ACC112 (cell line): ENCODE results near the gene CLRN3.

Experiments
- H2AFZ ChIP-seq: fragments of 200-600 bp; sonication (generic); one replicate; pipeline ENCODE4 v1.6.0; 2017; ENCODE audit warnings: antibody characterized with exemption, low read length; ENCODE audit not compliant: unreplicated experiment
- H3K27ac ChIP-seq: fragments of 200-600 bp; sonication (generic); 2 replicates; pipeline ENCODE4 v1.5.1; 2014; ENCODE audit warnings: low read depth, mild to moderate bottlenecking, antibody characterized with exemption, low read length, moderate library complexity
- H3K27me3 ChIP-seq: fragments of 200-600 bp; sonication (generic); 2 replicates; pipeline ENCODE4 v1.6.1; 2014; ENCODE audit warnings: mild to moderate bottlenecking, antibody characterized with exemption, low read length, moderate library complexity, mixed read lengths; ENCODE audit not compliant: insufficient read depth
- H3K36me3 ChIP-seq: fragments of 200-600 bp; sonication (generic); 2 replicates; pipeline ENCODE4 v1.6.1; 2016; ENCODE audit warnings: mild to moderate bottlenecking, antibody characterized with exemption, low read length, moderate library complexity, mixed read lengths; ENCODE audit not compliant: insufficient read depth
- H3K4me1 ChIP-seq: fragments of 200-600 bp; sonication (generic); one replicate; pipeline ENCODE4 v1.6.1; 2016; ENCODE audit warnings: low read length, mixed read lengths; ENCODE audit not compliant: insufficient read depth, unreplicated experiment, control insufficient read depth
- H3K4me3 ChIP-seq: fragments of 200-600 bp; sonication (generic); 2 replicates; pipeline ENCODE4 v1.5.1; 2014; ENCODE audit warnings: mild to moderate bottlenecking, low read depth, low read length
- H3K79me2 ChIP-seq: fragments of 200-600 bp; sonication (generic); one replicate; pipeline ENCODE4 v1.6.0; 2016; ENCODE audit warnings: low read length; ENCODE audit not compliant: control insufficient read depth, unreplicated experiment, insufficient read depth

Gene CLRN3

GRCh38 chr10:127882801-127883459 is 9.8 kb downstream of the CLRN3 start:
- Histone ChIP-seq H3K4me3 (no peak overlapping the region), H3K79me2 (no peaks in the 10 kb centered on the region), H3K36me3 (no peaks in the 10 kb centered on the region), H2AFZ (no peak overlapping the region), H3K27ac (no peak overlapping the region), H3K4me1 (no peaks in the 10 kb centered on the region), H3K27me3 (peaks cover 3% of the 10 kb centered on the region; the same call in 1 of the 2 replicates)

DNA sequence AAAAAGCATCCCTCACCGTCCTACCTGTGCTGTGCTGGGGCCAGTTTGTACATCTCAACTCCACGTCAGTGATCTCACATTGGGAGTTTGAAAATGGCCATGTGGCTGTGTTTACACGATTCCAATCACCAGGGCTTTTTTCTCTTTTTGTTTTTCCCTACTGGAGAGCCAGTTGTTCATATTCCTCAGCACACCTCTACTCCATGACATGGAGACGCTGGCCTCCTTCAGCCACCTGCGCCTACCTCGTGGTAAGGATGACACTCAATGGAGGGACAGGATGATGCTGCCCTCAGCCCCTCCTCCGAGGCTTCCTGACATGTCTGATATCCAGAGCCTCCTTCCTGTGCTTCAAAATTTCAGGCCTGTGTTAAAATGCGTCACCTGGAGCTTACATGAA is 10.3 kb downstream of the CLRN3 start:
- Histone ChIP-seq H3K4me3 (no peak overlapping the region), H3K79me2 (no peaks in the 10 kb centered on the region), H3K27me3 (peaks cover 3% of the 10 kb centered on the region; the same call in 1 of the 2 replicates), H3K4me1 (no peaks in the 10 kb centered on the region), H3K36me3 (no peaks in the 10 kb centered on the region), H3K27ac (no peak overlapping the region), H2AFZ (no peak overlapping the region)

DNA sequence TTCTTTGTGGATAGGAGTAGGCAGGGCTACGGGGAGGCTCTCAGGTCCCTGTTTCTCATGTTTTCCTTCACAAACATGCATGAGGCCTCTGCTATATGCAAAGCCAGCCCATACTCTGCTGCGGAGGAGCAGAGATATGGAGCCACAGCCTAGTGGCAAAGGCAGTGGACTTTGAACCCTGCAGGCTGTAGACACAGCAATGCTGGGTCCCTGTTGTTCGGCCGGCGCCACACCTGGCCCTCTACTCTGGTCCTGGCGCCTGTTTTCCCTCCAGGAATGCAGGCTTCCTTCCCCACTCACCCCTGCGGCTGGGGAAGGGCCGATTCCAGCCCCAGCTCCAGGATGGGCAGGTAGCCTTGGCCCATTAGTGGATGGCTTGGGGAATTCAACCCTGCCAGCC is 11.5 kb downstream of the CLRN3 start:
- Histone ChIP-seq H3K27me3 (peaks cover 9% of the 10 kb centered on the region; the same call in 1 of the 2 replicates), H3K4me3 (no peak overlapping the region)

DNA sequence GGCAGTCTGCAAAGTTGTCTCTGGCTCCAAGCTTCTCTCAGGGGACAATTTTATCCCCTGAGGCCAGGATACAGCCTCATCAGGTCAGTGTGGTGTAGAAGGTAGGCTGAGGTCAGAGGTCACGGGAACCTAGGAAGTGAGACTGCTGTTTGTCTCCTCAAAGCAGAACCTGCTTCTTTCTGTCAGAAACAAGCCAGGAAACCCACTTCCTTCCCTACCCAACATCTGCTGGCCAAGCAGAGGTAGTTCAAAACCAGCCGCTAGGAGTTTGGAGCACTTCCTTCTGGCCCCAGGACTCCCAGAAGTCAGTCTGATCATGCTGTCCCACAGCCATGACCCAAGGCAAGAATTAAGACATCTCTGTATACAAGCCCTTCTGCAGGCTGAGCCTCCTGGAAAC is 12.2 kb downstream of the CLRN3 start:
- H3K79me2 ChIP-seq, result no peaks in the 10 kb centered on the region
- peaks cover 9% of the 10 kb centered on the region; the same call in 1 of the 2 replicates for H3K27me3 ChIP-seq
- no peak overlapping the region for H3K27ac ChIP-seq
- H3K36me3 ChIP-seq, result no peaks in the 10 kb centered on the region
- H2AFZ ChIP-seq, result no peak overlapping the region
- no peak overlapping the region for H3K4me3 ChIP-seq
- no peaks in the 10 kb centered on the region for H3K4me1 ChIP-seq

More for the DNA sequence above, 11.5 kb downstream of the CLRN3 start:
- Histone ChIP-seq H2AFZ (no peak overlapping the region), H3K27ac (no peak overlapping the region), H3K79me2 (no peaks in the 10 kb centered on the region), H3K4me1 (no peaks in the 10 kb centered on the region), H3K36me3 (no peaks in the 10 kb centered on the region)

DNA sequence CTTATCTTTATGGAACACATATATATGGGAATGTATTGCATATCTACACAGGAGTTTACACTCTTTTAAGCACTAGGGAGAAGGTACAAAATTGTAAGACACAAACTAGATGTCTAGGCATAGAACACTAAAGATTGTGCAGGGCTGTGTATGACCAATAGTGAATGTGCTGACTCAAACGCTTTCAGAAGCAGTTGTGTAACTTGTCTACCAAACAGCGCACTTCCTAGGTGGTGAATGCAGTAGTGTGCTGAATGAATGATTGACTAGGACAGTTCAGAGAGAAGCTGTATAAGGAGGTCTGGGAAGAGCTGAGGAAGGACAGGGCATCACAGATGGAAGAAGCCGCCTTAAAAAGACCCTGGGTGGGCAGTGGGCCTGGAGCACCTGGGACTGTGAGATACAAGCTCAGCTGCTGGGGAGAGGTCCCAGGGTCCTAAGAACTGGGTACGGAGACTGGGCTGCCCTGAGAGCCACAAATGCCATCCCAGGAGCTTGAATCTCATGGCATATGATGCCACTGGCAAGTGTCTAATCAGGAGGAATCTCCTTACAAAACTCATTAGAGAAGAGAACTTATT is 14.2 kb downstream of the CLRN3 start:
- Histone ChIP-seq H3K79me2 (no peaks in the 10 kb centered on the region), H3K4me1 (no peaks in the 10 kb centered on the region), H3K4me3 (no peak overlapping the region), H3K36me3 (no peaks in the 10 kb centered on the region), H3K27ac (no peak overlapping the region), H3K27me3 (peaks cover 9% of the 10 kb centered on the region; the same call in 1 of the 2 replicates), H2AFZ (no peak overlapping the region)

GRCh38 chr10:127877699-127878098 is 15.0 kb downstream of the CLRN3 start:
- Histone ChIP-seq H3K36me3 (no peaks in the 10 kb centered on the region), H3K79me2 (no peaks in the 10 kb centered on the region), H3K4me3 (no peak overlapping the region), H3K4me1 (no peaks in the 10 kb centered on the region), H2AFZ (no peak overlapping the region), H3K27me3 (peaks cover 9% of the 10 kb centered on the region; the same call in 1 of the 2 replicates), H3K27ac (no peak overlapping the region)

- H3K4me1 ChIP-seq, result peaks cover 4% of the 10 kb centered on the region
- no peak overlapping the region for H3K4me3 ChIP-seq
- H2AFZ ChIP-seq, result no peak overlapping the region
These were observed 15.6 kb downstream of the CLRN3 start for GRCh38 chr10:127877116-127877515.

GRCh38 chr10:127875916-127876315 is 16.8 kb downstream of the CLRN3 start:
- Histone ChIP-seq H3K4me1 (peaks cover 4% of the 10 kb centered on the region), H3K27me3 (peaks cover 9% of the 10 kb centered on the region; the same call in 1 of the 2 replicates), H3K4me3 (no peak overlapping the region), H2AFZ (no peak overlapping the region), H3K27ac (no peak overlapping the region), H3K36me3 (no peaks in the 10 kb centered on the region), H3K79me2 (no peaks in the 10 kb centered on the region)

More at GRCh38 chr10:127877116-127877515, 15.6 kb downstream of the CLRN3 start:
- Histone ChIP-seq H3K36me3 (no peaks in the 10 kb centered on the region), H3K27ac (no peak overlapping the region), H3K79me2 (no peaks in the 10 kb centered on the region), H3K27me3 (peaks cover 9% of the 10 kb centered on the region; the same call in 1 of the 2 replicates)

DNA sequence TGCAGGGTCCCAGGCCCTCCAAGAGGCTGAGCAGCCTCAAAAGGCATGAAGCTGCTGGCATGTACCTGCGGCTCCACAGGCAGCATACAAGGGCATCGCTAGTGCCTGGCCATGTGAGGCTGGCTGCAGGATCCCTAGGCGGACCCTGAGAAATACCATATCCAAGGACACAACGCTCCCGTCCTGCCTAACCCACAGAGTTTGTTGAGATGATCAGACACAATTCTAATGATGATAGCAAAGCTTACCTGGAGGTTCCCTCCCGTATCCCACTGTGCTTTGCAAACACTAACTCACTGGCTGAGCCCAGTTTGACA is 17.3 kb downstream of the CLRN3 start:
- no peaks in the 10 kb centered on the region for H3K79me2 ChIP-seq
- H3K27me3 ChIP-seq, result peaks cover 10% of the 10 kb centered on the region
- H3K36me3 ChIP-seq, result no peaks in the 10 kb centered on the region
- peaks cover 4% of the 10 kb centered on the region for H3K4me1 ChIP-seq
- H3K27ac ChIP-seq, result no peak overlapping the region
- no peak overlapping the region for H2AFZ ChIP-seq
- no peak overlapping the region for H3K4me3 ChIP-seq

DNA sequence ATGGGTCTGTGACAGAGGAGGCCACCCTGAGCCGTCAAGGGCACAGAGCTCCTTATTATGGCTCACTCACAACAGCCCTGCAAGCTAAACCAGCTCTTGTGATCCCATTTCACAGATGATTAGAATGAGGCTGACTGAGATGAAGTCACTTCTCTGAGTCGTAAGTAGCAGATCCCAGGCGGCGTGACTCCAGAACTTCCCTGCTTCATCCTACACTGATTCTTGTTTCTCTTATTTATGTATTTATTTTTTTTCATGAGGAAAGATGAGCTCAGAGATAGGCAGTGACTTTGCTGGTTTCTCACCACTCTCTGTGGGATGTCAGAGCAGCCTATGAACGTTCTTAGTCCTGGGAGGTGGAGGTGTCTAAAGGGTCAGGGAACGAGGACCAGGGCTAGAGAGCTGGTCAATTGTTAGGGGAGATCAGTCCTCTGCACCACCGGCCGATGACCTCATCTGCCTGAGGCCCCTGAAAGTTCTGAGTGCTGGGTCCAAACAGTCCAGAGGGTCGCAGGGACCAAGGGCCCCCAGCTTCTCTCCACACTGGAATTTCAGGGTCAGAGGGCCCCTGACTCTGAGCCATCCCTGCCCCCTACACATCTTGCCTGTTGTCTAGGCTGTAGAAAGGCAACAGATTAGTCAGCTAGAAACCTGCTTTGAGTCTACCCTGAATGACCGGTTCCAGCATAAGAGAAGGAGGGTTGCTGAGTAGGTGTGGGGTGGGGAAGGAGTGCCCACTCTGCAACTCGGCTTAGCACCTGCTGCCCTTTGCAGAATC is 17.9 kb downstream of the CLRN3 start:
- Histone ChIP-seq H3K27me3 (peaks cover 16% of the 10 kb centered on the region), H3K27ac (no peak overlapping the region), H3K4me1 (peaks cover 4% of the 10 kb centered on the region), H2AFZ (no peak overlapping the region), H3K36me3 (no peaks in the 10 kb centered on the region), H3K4me3 (no peak overlapping the region), H3K79me2 (no peaks in the 10 kb centered on the region)
